ENCODE results near the gene AGAP1. TPM values are rescaled to one million over a fixed set of nuclear protein-coding genes. Genes with fewer than 3 reads are reported as not detected.
A peak's percentile ranks its signal among the peaks of the same experiment; 100 is the strongest.

Gene AGAP1
- total RNA-seq, 6 experiments from 2014 or later: 8.1 to 11.2 (median 9.8) TPM

- TF ChIP-seq POLR2A (IDR thresholded peaks at IDR 0.05): no peak
- no peak for TF ChIP-seq CTCF (IDR thresholded peaks at IDR 0.05)
- ATAC-seq: no peak
- Histone ChIP-seq H3K4me1 (no peaks in the 10 kb centered on the region), H3K27me3 (no peaks in the 10 kb centered on the region), H3K36me3 (no peaks in the 10 kb centered on the region), H3K4me3 (no peak overlapping the region), H3K9me3 (no peaks in the 10 kb centered on the region), H3K27ac (no peak overlapping the region)
- intact Hi-C loops (cut with DNase I): no loop called here
- 83% methylated on average over 4 of the region's 4 CpGs for WGBS (ENCODE audit: insufficient coverage, low coverage, low lambda C conversion rate, missing lambda C conversion rate)
- DNase-seq: peak in 1 of 3 donors; percentile 22
Observed at GRCh38 chr2:236092714-236093113, 598.9 kb downstream of the AGAP1 start.

GRCh38 chr2:236093134-236093533 lies 599.3 kb downstream of the AGAP1 start:
- intact Hi-C loops (cut with DNase I): no loop called here
- no peaks in the 10 kb centered on the region for H3K27me3 ChIP-seq
- no peak overlapping the region for H3K4me3 ChIP-seq
- DNase-seq: no peak
- H3K4me1 ChIP-seq: no peaks in the 10 kb centered on the region
- H3K9me3 ChIP-seq: no peaks in the 10 kb centered on the region
- ATAC-seq: no peak
- no peak overlapping the region for H3K27ac ChIP-seq
- TF ChIP-seq CTCF (IDR thresholded peaks at IDR 0.05) (no peak), POLR2A (IDR thresholded peaks at IDR 0.05) (no peak)
- H3K36me3 ChIP-seq: no peaks in the 10 kb centered on the region
- 81% methylated on average over 6 of the region's 6 CpGs for WGBS (ENCODE audit: insufficient coverage, low coverage, low lambda C conversion rate, missing lambda C conversion rate)

GRCh38 chr2:236095504-236095903 lies 601.7 kb downstream of the AGAP1 start:
- Histone ChIP-seq H3K4me3 (no peak overlapping the region), H3K9me3 (no peaks in the 10 kb centered on the region), H3K27ac (no peak overlapping the region), H3K4me1 (no peaks in the 10 kb centered on the region), H3K27me3 (no peaks in the 10 kb centered on the region), H3K36me3 (no peaks in the 10 kb centered on the region)
- 83% methylated on average over 2 of the region's 2 CpGs for WGBS (ENCODE audit: insufficient coverage, low coverage, low lambda C conversion rate, missing lambda C conversion rate)
- ATAC-seq (no peak), DNase-seq (no peak)
- intact Hi-C loops (cut with DNase I): no loop called here
- TF ChIP-seq CTCF (IDR thresholded peaks at IDR 0.05): no peak
- TF ChIP-seq POLR2A (IDR thresholded peaks at IDR 0.05): no peak

- no peak for ATAC-seq
- Histone ChIP-seq H3K27ac (no peak overlapping the region), H3K4me1 (no peaks in the 10 kb centered on the region), H3K36me3 (no peaks in the 10 kb centered on the region), H3K4me3 (no peak overlapping the region), H3K27me3 (no peaks in the 10 kb centered on the region), H3K9me3 (no peaks in the 10 kb centered on the region)
- 95% methylated on average over 18 of the region's 29 CpGs for WGBS (ENCODE audit: insufficient coverage, low coverage, low lambda C conversion rate, missing lambda C conversion rate)
- no peak for TF ChIP-seq POLR2A (IDR thresholded peaks at IDR 0.05)
- peak in 1 of 3 donors; percentile 29 for DNase-seq
- intact Hi-C loops (cut with DNase I): no loop called here
Observed at GRCh38 chr2:236101311-236101950, 607.6 kb downstream of the AGAP1 start.

- intact Hi-C loops (cut with DNase I): no loop called here
Observed at GRCh38 chr2:236102971-236103370, 609.1 kb downstream of the AGAP1 start.

More at GRCh38 chr2:236102971-236103370, 609.1 kb downstream of the AGAP1 start:
- H3K36me3 ChIP-seq: no peaks in the 10 kb centered on the region
- H3K27ac ChIP-seq: no peak overlapping the region
- ATAC-seq: no peak
- no peak overlapping the region for H3K4me3 ChIP-seq
- no peaks in the 10 kb centered on the region for H3K27me3 ChIP-seq
- DNase-seq: peak in 1 of 3 donors; percentile 40
- WGBS (ENCODE audit: insufficient coverage, low coverage, low lambda C conversion rate, missing lambda C conversion rate): 89% methylated on average over 7 of the region's 10 CpGs
- TF ChIP-seq POLR2A (IDR thresholded peaks at IDR 0.05): no peak
- TF ChIP-seq CTCF (IDR thresholded peaks at IDR 0.05): no peak
- no peaks in the 10 kb centered on the region for H3K9me3 ChIP-seq
- no peaks in the 10 kb centered on the region for H3K4me1 ChIP-seq

All from right lobe of liver (tissue), 6 donors.